GM19035 (cell line): Measurements from ENCODE around the gene PGAP3.

ENCODE experiments used
- ATAC-seq: cut with Tn5 transposase; IDR thresholded peaks from one replicate; pipeline ENCODE4 v1.9.1; 2021; ENCODE audit not compliant: unreplicated experiment

The PGAP3 gene

GRCh38 chr17:39661744-39662541 is 25.9 kb downstream of the PGAP3 start:
- ATAC-seq, result no peak

GRCh38 chr17:39660397-39661385 is 27.2 kb downstream of the PGAP3 start:
- no peak for ATAC-seq

DNA sequence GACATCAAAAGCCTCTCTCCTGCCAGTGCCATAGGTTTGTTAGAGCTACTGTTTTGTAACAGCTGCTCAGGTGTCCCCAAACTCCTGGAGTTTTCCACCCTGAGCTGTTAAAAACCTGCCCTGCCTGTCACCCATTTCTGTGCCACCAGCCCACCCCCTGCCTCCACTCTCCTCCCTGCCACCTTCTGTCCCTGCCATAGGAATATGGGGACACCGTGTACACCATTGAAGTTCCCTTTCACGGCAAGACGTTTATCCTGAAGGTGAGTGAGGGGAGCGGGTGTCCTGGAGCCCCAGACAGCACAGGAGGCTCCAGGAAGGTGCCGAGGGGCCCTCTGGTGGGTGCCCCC is 27.9 kb downstream of the PGAP3 start:
- no peak for ATAC-seq

DNA sequence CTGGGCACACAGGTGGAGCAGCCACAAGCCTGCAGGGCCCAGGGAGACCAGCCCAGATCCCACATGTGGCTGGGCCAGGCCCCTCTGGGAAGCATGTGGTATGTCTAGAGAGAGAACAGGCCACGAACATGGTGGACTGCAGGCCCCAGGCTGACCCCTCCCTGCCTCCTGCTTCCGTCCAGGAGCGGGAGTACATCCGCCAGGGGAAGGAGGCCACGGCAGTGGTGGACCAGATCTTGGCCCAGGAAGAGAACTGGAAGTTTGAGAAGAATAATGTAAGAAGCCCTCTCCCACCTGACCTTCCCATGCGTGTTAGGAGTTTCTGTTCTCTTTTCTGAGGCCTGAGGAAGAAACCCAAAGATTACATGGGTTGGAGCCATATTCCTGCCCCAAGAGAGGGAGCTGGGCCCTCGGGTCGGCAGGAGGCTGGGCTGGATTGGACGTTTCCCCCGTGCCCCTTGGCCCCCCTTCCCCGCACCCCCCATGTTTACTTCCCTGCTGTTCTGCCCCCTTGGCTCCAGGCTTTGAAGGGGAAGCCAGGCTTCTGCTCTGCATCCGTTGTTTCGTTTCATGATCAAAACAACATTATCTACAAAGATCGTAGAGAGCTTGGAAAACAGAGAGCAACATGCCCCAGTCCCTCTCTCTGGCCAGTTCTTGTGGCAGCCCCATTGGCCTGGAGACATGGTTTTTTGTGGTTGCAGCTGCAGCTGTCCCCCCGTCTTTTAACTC is 28.4 kb downstream of the PGAP3 start:
- no peak for ATAC-seq

DNA sequence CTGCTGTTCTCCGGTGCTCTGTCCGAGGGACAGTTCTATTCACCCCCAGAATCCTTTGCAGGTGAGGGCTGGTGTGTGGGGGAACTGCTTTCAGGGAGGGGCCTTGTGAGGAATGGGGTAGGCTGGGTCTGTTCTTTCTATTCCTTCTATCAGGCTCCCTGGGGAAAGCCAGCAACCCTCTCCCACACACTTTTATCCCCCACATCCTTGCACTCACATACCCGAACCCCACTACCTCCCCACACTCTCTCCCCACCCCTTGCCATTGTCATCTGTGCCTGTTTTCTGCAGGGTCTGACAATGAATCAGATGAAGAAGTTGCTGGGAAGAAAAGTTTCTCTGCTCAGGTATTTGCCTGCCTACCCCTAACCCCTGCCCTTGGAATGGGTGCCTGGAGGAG is 29.1 kb downstream of the PGAP3 start:
- no peak for ATAC-seq

GRCh38 chr17:39658346-39658745 is 29.5 kb downstream of the PGAP3 start:
- no peak for ATAC-seq

DNA sequence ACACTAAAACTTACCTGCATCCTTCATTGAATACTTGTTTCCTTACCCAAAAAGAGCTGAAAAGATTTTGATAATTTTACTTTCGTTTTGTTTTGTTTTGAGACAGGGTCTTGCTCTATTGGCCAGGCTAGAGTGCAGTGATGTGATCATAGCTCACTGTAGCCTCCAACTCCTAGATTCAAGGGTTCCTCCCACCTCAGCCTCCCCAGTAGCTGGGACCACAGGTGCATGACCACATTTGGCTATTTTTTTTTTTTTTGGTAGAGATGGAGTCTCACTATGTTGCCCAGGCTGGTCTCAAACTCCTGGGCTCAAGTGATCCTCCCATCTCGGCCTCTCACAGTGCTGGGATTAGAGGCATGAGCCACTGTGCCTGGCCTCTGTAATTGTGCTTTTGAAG is 32.8 kb downstream of the PGAP3 start:
- ATAC-seq, result no peak

- no peak for ATAC-seq
Measured at GRCh38 chr17:39653662-39654331, 34.1 kb downstream of the PGAP3 start.

- no peak for ATAC-seq
Measured at GRCh38 chr17:39653316-39653661, 34.6 kb downstream of the PGAP3 start.

GRCh38 chr17:39652587-39653315 is 35.1 kb downstream of the PGAP3 start:
- ATAC-seq, result no peak

GRCh38 chr17:39651923-39652586 is 35.8 kb downstream of the PGAP3 start:
- no peak for ATAC-seq

GRCh38 chr17:39650121-39650579 is 37.7 kb downstream of the PGAP3 start:
- ATAC-seq, result no peak

DNA sequence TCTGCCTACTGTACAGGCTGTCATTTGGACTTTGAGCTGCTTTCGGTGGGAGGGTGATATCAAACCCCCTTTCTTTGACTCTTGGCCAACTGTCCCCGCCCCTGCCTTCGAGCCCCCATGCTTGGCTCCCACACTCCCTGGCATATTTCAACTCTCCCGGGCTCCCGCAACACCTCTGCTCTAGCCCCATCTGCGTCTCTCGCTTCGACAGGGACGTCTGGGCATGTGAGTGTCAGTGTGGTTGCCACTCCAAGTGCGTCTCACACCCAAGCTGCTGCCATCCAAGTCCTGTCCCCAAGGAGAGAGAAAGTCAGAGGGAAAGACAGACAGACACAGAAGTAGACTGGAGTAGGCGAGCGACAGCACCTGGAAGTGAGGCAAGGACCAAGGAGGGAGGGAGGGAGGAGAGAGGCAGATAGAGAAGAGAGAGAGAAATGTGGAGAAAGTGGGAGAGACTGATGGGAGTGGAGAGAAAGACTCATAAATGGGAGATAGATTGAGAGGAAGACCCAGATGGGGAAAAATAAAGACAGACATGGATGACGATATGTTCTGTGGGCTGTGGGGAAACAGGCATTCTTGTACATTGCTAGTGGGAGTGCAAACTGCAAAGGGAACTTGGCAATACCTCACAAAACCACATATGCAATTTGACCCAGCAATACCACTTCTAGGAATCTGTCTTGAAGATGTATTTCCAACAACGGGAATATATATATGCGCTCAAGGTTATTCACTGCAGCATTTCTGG is 39.1 kb downstream of the PGAP3 start:
- ATAC-seq, result no peak

- ATAC-seq, result no peak
Measured at GRCh38 chr17:39647256-39647655, 40.6 kb downstream of the PGAP3 start.

DNA sequence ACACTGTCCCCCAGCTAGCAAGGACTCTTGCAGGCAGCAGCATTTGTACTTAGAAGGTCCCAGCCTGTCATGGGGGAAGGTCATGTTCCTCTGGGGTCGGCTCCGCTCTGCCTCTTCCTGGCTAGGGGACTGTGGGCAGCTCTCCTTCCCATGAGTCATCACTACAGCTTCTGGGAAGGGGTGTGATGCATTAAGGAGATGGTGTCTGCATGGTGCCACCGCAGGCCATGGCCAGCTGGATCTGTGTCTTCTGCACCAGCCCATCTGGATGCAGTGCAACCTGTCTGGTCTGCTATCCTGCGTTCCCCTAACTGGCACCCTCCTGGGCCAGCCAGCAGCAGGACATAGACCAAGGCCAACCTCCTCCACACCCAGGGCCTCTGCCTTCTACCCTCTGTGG is 44.6 kb downstream of the PGAP3 start:
- ATAC-seq, result no peak

DNA sequence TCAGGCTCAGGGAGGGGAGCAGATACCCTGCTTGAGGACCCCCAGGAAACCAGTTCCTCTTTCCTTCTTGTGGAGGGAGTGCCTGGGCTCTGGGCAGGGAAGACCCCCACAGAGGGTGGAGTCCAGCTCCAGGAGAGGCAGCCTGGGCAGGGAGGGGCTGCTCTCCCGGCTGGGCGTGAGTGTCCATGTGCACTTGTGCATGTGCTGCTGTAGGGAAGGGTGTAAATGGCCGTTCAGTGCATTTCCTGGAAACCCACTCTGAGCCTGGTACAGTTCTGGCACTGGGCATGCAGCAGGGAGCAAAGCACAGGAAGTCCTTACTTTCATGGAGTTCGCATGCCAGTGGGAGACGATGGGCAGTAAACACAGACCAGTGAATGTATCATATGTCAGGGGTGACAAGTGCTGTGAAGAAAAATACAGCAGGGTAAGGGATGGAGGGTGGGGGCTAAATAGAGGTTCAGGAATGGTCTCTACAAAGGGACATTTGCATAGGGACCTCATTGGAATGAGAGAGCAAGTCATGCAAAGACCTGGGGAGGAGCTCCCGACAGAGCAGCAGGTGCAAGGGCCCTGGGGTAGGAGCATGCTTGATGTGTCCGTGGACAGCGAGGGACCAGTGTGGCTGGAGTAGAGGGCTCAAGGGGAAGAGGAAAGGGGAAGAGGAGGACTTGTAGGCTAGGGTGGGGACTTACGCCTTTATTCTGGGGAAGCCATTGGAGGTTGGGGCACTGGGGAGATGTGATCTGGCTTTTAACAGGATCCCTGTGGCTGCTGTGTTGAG is 45.4 kb downstream of the PGAP3 start:
- no peak for ATAC-seq

- ATAC-seq, result no peak
Measured at GRCh38 chr17:39641883-39642282, 46.0 kb downstream of the PGAP3 start.

- no peak for ATAC-seq
Measured at GRCh38 chr17:39641097-39641496, 46.8 kb downstream of the PGAP3 start.
